ENCODE measurements around the gene CLDN34.

DNA sequence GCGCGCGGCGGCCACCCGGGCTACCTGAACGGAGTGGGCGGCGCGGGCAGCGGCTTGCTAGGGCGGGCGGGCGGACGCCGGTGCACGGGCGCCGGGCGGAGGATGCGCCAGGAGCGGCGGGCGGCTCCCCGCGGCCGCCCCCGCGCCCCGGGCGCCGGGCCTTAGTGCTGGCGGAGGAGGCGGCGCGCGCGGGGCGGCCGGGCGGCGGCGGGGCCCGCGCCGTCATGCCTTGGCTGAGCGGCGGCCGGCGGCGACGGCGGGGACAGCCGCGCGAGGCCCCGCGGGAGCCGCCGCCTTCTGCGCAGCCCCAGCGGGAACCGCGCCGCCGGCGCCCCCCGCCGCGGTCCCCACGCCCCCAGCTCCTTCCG, 48.2 kb downstream of the CLDN34 start:
- TF ChIP-seq, protein P1, sequence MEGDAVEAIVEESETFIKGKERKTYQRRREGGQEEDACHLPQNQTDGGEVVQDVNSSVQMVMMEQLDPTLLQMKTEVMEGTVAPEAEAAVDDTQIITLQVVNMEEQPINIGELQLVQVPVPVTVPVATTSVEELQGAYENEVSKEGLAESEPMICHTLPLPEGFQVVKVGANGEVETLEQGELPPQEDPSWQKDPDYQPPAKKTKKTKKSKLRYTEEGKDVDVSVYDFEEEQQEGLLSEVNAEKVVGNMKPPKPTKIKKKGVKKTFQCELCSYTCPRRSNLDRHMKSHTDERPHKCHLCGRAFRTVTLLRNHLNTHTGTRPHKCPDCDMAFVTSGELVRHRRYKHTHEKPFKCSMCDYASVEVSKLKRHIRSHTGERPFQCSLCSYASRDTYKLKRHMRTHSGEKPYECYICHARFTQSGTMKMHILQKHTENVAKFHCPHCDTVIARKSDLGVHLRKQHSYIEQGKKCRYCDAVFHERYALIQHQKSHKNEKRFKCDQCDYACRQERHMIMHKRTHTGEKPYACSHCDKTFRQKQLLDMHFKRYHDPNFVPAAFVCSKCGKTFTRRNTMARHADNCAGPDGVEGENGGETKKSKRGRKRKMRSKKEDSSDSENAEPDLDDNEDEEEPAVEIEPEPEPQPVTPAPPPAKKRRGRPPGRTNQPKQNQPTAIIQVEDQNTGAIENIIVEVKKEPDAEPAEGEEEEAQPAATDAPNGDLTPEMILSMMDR (IDR thresholded peaks at IDR 0.05) = no peak
- no peak for TF ChIP-seq POLR2A (IDR thresholded peaks at IDR 0.05)
